GM18505 (cell line): ENCODE measurements around the gene CTTN.

Experiments
- ATAC-seq: cut with Tn5 transposase; IDR thresholded peaks from one replicate; pipeline ENCODE4 v1.9.1; 2021; ENCODE audit not compliant: unreplicated experiment
- POLR2A ChIP-seq: IDR thresholded peaks from 4 replicates; pipeline ENCODE4 v1.6.1; 2011; ENCODE audit warnings: borderline replicate concordance; ENCODE audit not compliant: insufficient read depth, insufficient read length; ENCODE audit errors: extremely low read depth

CTTN gene

DNA sequence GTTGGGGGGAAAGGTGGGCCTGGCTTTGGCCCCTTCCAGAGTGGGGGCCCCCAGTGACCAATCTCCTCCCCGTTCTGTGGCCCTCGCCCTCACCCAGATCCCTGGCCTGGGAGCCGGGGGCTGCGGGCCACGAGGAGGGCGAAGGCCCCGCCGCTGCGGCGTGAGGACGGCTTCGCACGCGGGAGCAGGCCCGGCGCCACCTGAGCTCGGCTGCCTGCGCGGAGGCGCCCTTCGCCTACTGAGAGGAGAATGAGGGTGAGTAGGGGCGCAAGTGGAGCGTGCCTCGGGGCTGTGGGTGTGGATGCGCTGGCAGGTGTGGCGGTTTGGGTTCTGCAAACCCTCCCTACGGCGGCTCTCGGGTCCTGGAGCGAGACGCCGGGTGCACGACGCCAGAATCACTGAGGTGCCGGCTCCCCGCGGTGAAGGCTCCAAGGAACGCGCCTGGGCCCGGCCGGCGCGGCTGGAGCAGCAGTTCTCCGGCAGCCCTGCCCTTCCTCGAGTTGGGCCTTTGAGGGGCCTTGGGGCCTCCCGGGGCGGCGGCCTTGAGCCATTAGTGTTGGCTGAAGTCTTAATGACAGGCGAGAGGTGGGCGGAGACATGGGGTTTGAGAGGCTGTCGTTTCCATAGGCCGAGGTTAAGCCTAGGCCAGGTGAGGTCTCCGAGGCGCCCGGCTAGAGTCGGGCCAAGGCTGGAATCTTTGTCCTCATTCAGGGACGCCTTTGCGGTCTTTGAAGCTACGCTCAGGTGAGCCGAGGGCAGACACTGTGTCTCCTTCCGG lies 65.3 kb downstream of the CTTN start:
- no peak for ATAC-seq
- TF ChIP-seq POLR2A: no peak

DNA sequence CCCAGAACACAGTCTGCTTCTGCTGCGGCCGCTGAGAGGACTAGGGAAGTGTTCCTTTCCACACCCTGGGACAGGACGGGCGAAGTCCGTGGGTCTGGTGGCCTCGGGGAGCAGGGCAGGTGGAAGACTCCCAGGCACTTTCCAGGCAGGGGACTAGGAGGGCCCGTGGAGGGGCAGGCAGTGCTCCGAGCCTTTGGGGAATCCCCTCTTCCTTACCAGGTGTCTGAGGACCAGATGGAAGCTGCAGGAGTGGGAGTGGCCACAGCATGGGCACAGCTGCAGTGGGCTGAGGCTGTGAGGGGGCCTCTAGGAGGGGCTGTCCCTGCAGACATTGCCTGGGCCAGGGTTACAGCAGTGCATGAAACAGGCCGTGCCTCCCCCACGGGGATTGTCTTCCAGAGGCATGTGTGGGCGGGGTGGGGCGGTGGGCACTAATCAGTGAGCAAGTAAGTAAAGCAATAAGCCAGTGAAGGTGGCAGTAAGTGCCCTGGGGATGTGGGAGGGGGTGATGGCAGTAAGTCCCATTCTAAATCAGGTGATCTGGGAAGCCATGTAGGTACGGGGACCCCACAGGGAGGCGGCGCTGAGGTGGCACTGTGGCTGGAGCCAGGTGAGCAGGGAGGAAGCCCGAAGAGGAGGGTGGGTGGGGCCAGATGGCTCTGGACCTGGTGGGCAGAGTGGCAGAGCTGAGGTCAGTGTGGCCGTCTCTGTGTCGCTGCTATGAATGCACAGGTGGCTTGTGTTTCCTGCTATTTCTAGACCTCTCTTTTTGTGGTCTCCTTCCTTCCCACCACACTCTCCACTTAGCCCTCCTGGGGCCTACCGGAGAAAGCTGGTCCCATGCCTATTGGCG lies 66.4 kb downstream of the CTTN start:
- TF ChIP-seq POLR2A: no peak
- ATAC-seq: no peak

DNA sequence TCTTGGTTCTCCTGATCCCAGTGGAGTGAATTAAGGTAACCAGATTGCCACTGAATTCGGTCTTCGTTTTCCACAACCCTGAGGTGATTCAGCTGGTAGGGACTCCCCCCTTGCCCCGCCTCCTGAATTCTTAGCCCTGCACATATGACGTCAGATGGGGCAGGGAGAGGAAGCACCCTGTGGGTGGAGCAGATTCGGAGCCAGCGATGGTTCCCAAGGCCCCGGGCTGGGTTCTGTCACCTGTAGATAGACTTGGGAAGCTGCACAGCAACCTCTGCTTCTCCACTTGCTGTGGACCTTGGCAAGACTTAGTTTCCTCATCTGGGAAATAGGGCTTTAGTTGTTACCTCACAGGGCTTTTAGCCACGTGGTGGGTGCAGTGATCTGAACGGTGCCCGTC lies 67.8 kb downstream of the CTTN start:
- no peak for ATAC-seq

DNA sequence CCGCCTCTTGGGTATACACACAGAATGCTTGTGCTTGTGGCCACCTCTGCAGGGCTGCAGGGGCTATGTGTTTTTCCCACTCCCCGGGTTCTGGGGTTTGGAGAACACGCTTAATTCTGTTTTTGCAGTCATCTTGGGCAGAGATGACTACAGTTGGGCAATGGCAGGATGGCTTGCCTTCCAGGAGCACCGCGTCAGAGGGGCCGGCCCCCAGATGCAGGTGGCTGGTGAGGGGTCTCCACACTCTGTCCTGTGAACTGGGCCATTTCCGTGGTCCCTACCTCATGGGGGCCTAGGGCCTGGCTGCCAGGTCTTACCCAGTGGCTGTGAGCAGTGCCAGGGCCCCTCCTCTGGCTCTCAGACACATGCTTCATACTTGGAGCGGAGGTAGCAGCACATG lies 68.3 kb downstream of the CTTN start:
- ATAC-seq: no peak
- TF ChIP-seq POLR2A: no peak

More for the DNA sequence above, 67.8 kb downstream of the CTTN start:
- no peak for TF ChIP-seq POLR2A

DNA sequence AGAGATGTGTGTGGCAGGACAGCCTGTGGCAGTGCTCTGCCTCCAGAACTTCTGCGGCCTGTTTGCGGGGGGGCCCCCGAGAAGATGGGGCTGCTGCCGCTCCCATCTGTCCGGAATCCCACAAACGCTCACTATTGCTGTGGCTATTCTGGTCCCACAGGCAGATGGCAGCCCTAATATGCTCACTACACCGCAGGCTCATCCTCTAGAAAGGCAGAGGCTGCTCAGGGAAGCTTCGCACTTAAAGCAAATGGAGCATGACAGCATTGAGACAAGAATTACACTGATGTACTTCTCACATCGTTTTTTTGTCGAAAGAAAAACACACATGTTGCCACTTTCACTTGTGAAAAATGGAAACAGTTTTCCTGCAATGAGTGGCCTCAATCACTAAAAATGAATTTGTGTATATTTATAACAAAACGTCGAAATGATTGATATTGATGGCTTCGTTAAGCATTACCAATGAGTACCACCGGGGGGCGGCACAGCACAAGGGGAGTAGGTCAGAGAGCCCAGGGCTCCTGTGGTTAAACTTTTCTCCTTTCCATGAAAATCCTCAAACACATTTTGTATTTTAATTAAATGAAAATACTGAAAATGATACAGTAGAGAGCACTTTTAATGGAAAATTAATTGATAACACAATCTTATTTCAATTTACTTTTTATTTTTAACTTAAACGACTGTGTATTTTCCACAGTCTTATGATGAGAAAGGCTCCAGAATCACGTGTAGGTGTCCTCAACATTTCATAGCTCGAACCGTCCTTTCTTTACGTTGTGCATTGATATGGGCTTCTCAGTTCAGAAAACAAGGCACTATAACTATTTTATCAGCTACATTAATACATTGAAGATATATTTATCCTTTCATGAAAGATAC lies 69.1 kb downstream of the CTTN start:
- ATAC-seq: no peak

DNA sequence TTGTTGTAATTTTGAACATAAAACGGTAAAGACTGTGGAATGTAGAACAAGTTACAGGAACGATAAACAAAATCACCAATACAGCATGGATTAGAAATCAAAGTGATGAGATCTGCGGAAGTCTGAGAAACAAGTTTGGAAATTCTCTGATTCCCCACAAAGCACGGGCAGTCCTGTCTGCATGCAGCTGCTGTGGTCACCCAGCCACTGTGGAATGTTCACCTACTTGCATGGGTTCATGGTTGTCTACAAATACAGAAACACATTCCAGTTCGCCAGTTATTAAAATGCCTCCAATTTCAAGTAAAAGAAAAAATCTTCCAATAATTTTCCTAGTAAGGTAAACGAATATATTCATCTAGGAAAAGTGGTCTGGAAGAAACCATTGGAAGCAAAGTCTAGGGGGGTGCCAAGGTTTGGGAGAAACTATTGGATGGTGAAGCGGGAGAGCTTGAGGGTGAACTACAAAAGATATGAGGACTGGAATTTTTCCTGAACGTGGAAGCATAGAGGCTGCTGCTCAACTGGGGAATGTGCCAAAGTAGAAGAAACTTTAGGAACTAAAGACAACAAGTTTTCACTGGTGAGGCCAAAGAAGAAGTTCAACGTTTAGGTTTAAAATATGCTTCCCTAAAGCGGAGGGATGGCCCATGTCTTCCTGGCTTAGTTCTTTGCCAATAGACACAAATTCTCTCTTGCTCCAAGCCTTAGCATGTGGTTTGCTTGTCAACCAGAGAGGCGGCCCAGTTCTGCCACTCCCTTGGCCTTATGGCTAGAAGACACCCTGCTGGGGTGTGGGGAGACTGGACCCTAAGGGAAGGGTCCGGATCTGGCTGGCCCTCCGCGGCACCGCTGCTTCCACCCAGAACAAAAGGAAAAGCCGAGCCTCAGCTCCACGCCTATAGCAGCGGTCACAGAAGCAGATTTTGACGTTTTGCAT lies 70.2 kb downstream of the CTTN start:
- ATAC-seq: no peak
- TF ChIP-seq POLR2A: no peak

More for the DNA sequence above, 69.1 kb downstream of the CTTN start:
- TF ChIP-seq POLR2A: no peak

DNA sequence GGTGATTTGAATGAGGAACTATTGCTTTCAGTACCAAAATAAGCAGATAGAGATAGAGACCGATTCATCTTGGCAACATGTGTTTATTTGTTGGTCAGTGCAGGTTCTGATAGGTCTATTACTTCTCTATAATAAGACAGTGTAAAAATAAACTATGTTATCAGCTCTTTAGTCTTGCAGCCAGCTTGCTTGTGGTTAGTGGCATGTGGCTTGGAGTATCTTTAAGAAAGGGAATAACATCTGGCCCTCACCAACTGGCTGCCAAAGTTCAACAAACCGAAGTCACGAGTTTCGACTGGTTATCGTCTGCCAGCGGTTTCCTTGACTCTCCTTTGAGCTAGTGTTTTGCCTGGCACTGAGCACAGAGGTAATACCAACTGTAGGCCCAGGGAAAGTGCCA lies 71.8 kb downstream of the CTTN start:
- ATAC-seq: peak; percentile 51
- no peak for TF ChIP-seq POLR2A

DNA sequence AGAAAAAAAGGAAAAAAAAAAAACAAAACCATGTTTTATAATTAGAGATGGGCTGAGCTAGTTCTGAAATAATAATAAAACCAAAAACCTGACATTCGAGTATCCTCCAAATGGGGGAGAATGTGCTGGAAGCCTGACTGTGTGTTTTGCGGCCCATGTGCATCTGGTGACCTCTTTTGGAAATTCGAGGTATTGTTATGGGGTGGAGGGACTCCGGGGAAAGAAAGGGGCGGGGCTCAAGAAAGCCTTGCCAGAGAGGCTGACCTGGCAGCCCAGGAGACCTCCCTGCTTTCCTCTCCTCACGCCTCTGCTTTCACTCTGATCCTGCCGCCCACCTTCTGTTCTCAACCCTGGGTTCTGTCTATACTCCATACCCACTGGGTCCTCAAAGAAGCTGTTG lies 72.9 kb downstream of the CTTN start:
- TF ChIP-seq POLR2A: no peak
- no peak for ATAC-seq

DNA sequence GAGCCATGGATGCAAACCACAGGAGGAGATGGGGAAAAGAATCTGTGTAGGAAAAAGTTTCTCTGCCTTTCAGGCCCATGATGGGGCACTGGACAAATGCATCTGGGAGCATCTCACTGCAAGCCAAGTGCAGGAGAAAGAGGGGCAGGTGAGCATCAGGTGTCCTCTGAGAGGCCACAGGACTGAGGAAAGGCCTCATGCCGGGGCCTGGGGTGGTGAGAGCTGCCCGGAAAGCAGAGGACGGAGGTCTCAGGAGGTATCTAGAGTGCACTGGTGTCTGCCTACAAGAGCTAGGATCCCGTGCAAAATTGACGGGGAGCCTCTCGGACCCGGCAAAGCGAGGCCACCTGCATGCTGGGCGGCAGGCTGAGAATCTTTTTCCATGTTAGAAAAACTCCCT lies 73.9 kb downstream of the CTTN start:
- ATAC-seq: no peak
- TF ChIP-seq POLR2A: no peak

DNA sequence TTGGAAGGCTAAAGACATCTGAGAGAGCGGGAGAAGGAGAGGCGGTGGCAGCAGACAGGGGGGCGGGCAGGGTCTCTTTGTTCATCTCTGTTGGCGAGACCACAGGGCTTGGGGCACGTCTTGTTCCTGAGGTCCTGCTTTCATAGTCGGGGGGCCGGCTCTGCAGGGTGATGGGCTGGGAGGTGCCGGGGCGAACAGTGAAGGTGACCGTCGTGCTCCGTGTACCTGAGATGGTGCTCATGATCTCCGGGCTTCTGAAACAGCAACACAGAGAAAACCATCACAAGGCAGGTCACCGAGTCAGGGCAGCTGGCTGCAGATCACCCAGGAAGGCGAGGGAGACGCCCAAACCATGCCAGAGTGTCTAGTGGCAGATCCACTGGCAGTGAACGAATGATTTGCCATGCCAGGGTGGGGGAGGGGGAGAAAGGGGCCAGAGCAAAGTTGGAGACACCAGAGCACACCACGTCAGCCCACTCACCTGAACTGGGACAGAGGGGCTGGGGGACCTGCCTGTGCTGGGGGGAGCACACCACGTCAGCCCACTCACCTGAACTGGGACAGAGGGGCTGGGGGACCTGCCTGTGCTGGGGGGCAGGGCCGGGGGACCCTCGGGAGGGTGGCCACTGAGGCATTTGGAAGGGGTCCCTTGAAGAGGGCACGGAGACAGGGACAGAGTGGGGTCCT lies 75.0 kb downstream of the CTTN start:
- no peak for TF ChIP-seq POLR2A
- no peak for ATAC-seq

DNA sequence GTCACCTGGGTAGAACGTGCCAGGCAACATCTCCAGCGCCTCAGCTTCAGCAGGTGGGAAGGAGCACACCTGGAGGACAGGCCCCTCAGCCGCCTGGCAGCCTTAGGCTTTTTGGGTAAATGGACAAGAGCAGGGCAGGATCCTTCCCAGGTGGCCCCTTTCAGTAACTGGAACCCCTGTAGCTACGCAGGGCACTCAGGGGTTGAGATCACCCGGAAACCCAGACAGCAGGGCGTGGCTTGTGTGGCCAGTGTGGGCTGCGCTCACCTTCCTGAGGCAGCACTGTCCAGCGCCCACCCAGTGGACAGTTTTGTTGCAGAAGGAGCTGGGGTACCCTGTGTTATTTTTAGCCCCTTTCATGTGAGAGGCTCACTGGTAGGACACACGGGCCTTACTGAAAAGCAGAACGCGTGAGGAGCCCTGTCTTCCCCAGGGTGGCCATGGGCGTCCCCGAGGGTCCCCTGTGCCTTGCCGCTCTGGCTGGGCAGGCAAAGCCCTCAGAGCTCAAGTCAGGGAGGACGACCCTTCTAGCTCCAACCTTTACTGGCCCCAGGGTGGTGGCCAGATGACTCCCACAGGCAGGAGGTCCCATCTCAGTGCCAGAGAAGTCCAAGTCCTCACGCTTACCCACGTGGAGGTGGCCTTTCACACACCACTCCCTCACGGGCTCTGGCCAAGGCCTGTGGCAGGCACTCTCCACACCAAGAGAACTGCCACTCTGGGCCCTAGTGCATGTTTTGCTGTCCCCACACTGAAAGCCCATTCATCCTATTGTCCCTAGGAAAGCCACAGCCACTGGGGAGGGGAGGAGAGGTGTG lies 75.8 kb downstream of the CTTN start:
- no peak for ATAC-seq
- TF ChIP-seq POLR2A: no peak
